NK-92 treated with Interleukin-12 subunit alpha and Interleukin-12 subunit beta, amount 100 ng/mL, for 24 hours (cell line): ENCODE measurements around the gene RELCH.

Source experiments
- DNase-seq: peaks from one replicate; lab custom pipeline; 2025; lab: John Stamatoyannopoulos, UW

The RELCH gene

GRCh38 chr18:62342884-62343283 lies 155.8 kb downstream of the RELCH start:
- DNase-seq, result no peak

GRCh38 chr18:62343316-62343715 lies 156.3 kb downstream of the RELCH start:
- no peak for DNase-seq

GRCh38 chr18:62345909-62346308 lies 158.9 kb downstream of the RELCH start:
- no peak for DNase-seq

- DNase-seq, result no peak
Measured at GRCh38 chr18:62346333-62347088, 159.5 kb downstream of the RELCH start.

GRCh38 chr18:62347089-62347506 lies 160.0 kb downstream of the RELCH start:
- no peak for DNase-seq

GRCh38 chr18:62348474-62348873 lies 161.4 kb downstream of the RELCH start:
- DNase-seq, result no peak

- no peak for DNase-seq
Measured at GRCh38 chr18:62353170-62353569, 166.1 kb downstream of the RELCH start.

GRCh38 chr18:62354151-62354550 lies 167.1 kb downstream of the RELCH start:
- DNase-seq, result no peak

- no peak for DNase-seq
Measured at GRCh38 chr18:62357079-62357719, 170.1 kb downstream of the RELCH start.
